Stimulated activated CD4-positive, alpha-beta T cell treated with anti-CD3 and anti-CD28 coated beads, TNF-alpha, amount 100 ng/mL, for 4 hours (primary cell): Measurements from ENCODE around the gene GPR146.
A peak's percentile ranks its signal among the peaks of the same experiment; 100 is the strongest.
"Not testable (repeated sequence)": the region's sequence is repeated elsewhere in the genome, so short reads cannot be mapped to it uniquely, and the experiment has no call there.

Experiments used
- DNase-seq, 3 experiments: peaks; one replicate each; pipeline ENCODE4 v3.0.0-alpha.2; 2020; ENCODE audit warnings: low read depth in 3 of 3

GPR146 gene

DNA sequence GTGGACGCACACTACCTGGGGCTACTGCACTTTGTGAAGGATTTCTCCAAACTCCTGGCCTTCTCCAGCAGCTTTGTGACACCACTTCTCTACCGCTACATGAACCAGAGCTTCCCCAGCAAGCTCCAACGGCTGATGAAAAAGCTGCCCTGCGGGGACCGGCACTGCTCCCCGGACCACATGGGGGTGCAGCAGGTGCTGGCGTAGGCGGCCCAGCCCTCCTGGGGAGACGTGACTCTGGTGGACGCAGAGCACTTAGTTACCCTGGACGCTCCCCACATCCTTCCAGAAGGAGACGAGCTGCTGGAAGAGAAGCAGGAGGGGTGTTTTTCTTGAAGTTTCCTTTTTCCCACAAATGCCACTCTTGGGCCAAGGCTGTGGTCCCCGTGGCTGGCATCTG is 14.0 kb downstream of the GPR146 start:
- DNase-seq, result no peak

DNA sequence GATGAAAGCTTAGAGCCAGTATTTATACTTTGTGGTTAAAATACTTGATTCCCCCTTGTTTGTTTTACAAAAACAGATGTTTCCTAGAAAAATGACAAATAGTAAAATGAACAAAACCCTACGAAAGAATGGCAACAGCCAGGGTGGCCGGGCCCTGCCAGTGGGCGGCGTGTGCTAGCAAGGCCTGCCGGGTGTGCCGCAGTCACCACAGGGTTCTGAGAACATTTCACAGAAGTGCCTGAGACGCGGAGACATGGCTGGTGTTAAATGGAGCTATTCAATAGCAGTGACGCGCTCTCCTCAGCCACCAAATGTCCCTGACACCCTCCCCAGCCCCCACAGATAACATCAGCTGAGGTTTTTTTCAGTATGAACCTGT is 14.5 kb downstream of the GPR146 start:
- DNase-seq, result no peak

DNA sequence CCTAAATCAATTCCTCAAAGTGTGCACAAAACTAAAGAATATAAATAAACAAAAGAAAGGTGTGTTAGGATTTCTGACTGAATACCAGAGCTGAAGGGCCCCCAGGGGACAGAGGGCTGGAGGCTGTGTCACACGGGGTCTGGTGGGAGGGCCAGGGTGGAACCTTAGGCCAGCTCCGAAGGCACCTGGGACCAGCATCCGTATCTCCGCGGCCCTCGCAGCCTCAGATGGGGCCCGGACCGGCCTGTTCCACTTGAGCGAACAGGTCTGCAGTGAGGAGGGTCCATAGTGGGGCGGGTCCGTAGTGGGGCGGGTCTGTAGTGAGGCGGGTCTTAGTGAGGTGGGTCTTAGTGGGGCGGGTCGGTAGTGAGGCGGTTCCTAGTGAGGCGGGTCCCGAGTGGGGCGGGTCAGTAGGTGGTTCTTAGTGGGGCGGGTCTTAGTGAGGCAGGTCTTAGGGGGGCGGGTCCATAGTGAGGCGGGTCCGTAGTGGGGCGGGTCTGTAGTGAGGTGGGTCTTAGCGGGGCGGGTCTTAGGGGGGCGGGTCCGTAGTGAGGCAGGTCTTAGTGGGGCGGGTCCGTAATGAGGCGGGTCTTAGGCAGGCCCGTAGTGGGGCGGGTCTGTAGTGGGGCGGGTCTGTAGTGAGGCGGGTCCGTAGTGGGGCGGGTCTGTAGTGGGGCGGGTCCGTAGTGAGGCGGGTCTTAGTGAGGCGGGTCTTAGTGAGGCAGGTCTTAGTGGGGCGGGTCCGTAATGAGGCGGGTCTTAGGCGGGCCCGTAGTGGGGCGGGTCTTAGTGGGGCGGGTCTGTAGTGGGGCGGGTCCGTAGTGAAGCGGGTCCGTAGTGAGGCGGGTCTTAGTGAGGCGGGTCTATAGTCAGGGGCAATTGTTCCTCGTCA is 15.1 kb downstream of the GPR146 start:
- no peak for DNase-seq

DNA sequence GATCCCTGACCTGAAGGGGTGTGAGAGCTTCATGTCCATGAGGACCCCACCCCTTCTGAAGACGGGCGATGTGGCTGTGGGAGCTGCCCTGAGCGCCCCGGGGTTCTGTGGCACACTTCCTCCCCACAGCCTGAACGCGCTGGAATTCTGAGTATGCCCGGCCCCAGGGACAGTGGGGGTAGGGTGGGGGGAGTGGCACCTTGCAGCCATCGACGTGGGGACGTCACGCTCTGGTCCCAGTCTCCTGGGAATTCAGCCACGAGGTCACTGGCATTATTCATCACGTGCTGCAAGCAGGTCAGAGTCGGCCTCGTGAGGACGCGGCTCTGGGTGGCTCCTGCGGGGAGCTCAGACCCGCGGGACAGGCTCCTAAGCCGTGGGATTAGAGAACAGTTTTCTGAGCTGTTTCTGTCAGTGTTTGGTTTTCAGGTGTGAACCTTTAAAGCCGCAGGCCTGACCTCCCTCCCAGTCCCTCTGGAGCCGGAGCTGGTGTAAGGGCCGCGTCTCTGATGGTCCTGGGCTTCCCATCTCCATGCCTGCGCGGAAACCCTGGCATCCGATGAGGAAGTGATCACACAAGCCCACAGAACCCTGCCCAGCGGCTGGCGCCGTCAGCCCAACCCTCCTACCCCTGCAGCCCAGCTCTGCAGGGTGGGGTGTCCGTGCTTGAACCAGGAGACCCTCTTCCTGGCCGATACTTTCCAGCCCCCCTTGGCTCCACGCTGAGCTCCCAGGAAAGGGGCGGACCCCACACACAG is 16.1 kb downstream of the GPR146 start:
- DNase-seq, result no peak

DNA sequence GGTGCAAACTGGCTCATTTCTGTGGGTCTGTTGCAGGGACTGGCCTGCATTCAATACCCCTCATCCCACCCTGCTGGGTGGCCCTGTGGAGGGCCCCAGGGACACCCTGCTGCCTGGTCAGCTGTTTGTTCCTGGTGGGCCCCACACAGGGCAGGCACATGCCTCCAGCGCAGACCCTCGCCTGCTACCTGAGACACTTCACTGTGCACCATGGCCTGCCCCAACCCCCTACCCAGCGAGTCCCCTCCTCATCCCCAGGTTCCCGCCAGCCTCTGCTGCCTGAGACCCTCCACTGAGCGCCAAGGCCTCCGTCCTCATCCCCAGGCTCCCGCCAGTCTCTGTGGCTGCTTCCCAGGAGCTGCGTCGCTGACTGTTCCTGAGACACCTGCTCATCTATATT is 16.8 kb downstream of the GPR146 start:
- DNase-seq, result no peak

DNA sequence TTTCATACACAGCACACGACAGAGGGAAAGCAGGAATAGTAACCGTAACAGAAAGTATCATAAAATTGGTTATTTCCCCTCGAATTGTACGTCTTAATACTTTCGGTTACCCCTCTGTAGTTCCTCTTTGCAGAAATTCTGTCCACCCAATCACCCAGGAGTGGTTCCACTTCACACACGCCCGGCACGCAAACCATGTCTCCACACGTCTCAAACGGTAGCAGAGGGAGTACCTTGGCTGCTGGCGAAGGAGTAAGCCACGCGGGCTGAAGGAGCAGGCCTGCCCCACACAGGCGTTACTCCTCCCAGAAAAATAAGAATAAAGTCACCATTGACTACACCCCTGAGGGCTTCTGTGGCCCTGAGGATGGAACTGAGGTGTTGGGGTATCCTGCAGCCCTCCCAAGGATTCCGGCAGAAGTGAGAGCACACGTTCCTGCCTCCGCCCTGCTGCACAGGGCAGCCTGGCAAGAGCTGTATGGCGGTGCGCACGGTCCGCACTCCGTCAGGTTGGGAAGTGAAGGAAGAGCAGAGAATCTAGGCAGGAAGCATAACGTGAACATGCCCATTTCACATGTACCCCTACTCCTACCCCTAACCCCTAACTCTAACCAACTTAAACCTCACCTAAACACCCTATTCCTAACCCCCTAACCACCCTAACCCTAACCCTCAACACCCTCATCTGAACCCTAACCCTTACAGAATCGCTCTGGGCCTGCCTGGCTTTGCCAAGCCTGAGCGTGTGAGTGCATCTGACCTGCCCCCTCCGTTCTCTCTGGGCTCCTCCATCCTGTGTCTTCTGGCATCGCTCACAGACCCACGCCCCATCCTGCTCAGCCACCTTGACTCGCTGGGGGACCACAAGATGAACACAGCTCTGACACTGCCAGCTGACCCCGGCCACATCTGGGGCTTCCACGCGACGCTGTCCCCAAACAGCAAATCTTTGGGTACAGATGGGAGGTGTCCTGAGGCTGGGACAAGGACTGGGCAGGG is 18.2 kb downstream of the GPR146 start:
- DNase-seq, result no peak

GRCh38 chr7:1063361-1063760 is 19.0 kb downstream of the GPR146 start:
- no peak for DNase-seq

GRCh38 chr7:1064581-1064980 is 20.2 kb downstream of the GPR146 start:
- no peak for DNase-seq

GRCh38 chr7:1065263-1065584 is 20.9 kb downstream of the GPR146 start:
- no peak for DNase-seq

GRCh38 chr7:1065585-1066241 is 21.4 kb downstream of the GPR146 start:
- DNase-seq, result peak; percentile 66 to 75 (median 69)

GRCh38 chr7:1066242-1066588 is 21.9 kb downstream of the GPR146 start:
- DNase-seq, result no peak

DNA sequence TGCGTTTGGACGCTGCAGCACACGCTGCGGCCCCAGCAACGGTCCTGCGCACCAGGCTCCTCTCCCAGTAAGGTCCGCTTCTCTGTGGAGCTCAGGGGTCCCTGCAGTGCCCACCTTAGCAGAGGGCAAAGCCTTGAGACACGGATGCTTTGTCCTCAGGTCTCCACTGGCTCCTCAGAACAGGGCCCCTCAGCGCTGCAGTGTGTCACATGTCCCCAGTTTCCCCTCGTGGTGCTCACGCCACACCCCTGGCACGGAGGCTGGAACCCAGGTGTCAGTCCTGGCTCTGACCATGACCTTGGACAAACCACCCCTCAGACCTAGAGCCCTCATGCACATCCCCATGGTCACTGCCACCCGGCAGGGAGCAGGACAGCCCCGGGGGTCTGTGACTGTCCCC is 23.7 kb downstream of the GPR146 start:
- DNase-seq, result no peak

DNA sequence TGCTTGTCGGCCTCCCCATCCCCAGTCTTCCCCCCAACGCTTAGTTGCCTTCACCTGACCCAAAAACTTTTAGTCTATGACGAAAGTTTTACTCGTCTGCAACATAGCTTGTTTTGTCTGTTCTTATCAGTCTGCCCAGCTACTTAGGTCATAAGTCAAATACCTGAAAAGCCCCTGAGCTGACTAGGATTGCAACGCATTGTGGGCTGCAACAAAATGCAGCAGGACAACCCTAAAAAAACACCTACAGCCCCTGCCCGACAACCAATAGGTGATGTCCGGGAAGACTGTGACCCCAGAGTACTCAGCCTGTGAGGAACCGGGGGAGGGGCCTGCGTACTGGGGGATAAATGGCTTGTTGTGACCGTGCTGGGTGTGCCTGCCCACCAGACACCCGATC is 24.3 kb downstream of the GPR146 start:
- DNase-seq, result no peak

GRCh38 chr7:1070544-1071011 is 26.2 kb downstream of the GPR146 start:
- DNase-seq, result no peak

GRCh38 chr7:1071731-1072254 is 27.4 kb downstream of the GPR146 start:
- DNase-seq, result no peak

GRCh38 chr7:1073142-1073977 is 29.0 kb downstream of the GPR146 start:
- DNase-seq, result no peak

- DNase-seq, result not testable (repeated sequence)
Measured at GRCh38 chr7:1074018-1074417, 29.7 kb downstream of the GPR146 start.

GRCh38 chr7:1074593-1075431 is 30.5 kb downstream of the GPR146 start:
- no peak for DNase-seq
